Endothelial cell (in vitro differentiated cells): Measurements from ENCODE around the gene MSANTD1. TPM values are rescaled to one million over a fixed set of nuclear protein-coding genes. Genes with fewer than 3 reads are reported as not detected.

Experiments
- DNase-seq: peaks from one replicate; pipeline ENCODE4 v3.0.0; 2021; ENCODE audit warnings: low spot score
- H3K27ac Mint-ChIP-seq: one replicate; pipeline ENCODE4 v1.8.0; 2021; ENCODE audit warnings: mixed read lengths, inconsistent platforms; ENCODE audit not compliant: unreplicated experiment
- H3K27me3 Mint-ChIP-seq: one replicate; pipeline ENCODE4 v1.8.0; 2021; ENCODE audit warnings: mild to moderate bottlenecking, moderate library complexity, mixed read lengths, inconsistent platforms; ENCODE audit not compliant: unreplicated experiment
- H3K36me3 Mint-ChIP-seq: one replicate; pipeline ENCODE4 v1.8.0; 2021; ENCODE audit warnings: mild to moderate bottlenecking, low read depth, mixed read lengths, inconsistent platforms; ENCODE audit not compliant: unreplicated experiment
- H3K4me1 Mint-ChIP-seq: one replicate; pipeline ENCODE4 v1.8.0; 2021; ENCODE audit warnings: mild to moderate bottlenecking, mixed read lengths, inconsistent platforms; ENCODE audit not compliant: unreplicated experiment
- H3K4me3 Mint-ChIP-seq: one replicate; pipeline ENCODE4 v1.8.0; 2021; ENCODE audit warnings: mild to moderate bottlenecking, mixed read lengths, inconsistent platforms; ENCODE audit not compliant: unreplicated experiment
- H3K9me3 Mint-ChIP-seq: one replicate; pipeline ENCODE4 v1.8.0; 2021; ENCODE audit warnings: mixed read lengths, inconsistent platforms; ENCODE audit not compliant: unreplicated experiment
- CTCF ChIP-seq: fragments of 200-600 bp; sonication (generic); IDR thresholded peaks from one replicate; pipeline ENCODE4 v1.5.0; 2021; ENCODE audit warnings: antibody characterized with exemption; ENCODE audit not compliant: unreplicated experiment
- total RNA-seq: library from RNA; stranded (reverse); fragmentation: NEBNext Ultra II Directional; extraction: Animal tissue kit (Norgen Biotek cat#: 25700); gene quantifications from one replicate; pipeline ENCODE4 v1.2.1, GENCODE V29; 2021; ENCODE audit not compliant: unreplicated experiment

MSANTD1 gene
- total RNA-seq, 1 donor from 2014 or later, result 0.97 TPM

- Mint-ChIP-seq H3K27ac (no peak overlapping the region), H3K9me3 (no peaks in the 10 kb centered on the region), H3K4me1 (no peaks in the 10 kb centered on the region), H3K27me3 (peaks cover 1% of the 10 kb centered on the region), H3K36me3 (no peaks in the 10 kb centered on the region), H3K4me3 (no peak overlapping the region)
- no peak for DNase-seq
- no peak for TF ChIP-seq CTCF
These were observed 1.5 kb downstream of the MSANTD1 start for GRCh38 chr4:3250438-3250955.

- Mint-ChIP-seq H3K27me3 (peaks cover 1% of the 10 kb centered on the region), H3K4me1 (no peaks in the 10 kb centered on the region), H3K9me3 (no peaks in the 10 kb centered on the region), H3K4me3 (no peak overlapping the region), H3K27ac (no peak overlapping the region), H3K36me3 (no peaks in the 10 kb centered on the region)
- no peak for TF ChIP-seq CTCF
- DNase-seq, result no peak
These were observed 2.2 kb downstream of the MSANTD1 start for GRCh38 chr4:3250956-3251690.

- H3K36me3 Mint-ChIP-seq, result no peaks in the 10 kb centered on the region
- no peaks in the 10 kb centered on the region for H3K4me1 Mint-ChIP-seq
- H3K9me3 Mint-ChIP-seq, result no peaks in the 10 kb centered on the region
- no peak overlapping the region for H3K4me3 Mint-ChIP-seq
- no peak for TF ChIP-seq CTCF
- DNase-seq, result no peak
- no peak overlapping the region for H3K27ac Mint-ChIP-seq
- peaks cover 1% of the 10 kb centered on the region for H3K27me3 Mint-ChIP-seq
These were observed 2.9 kb downstream of the MSANTD1 start for GRCh38 chr4:3251691-3252479.

- Mint-ChIP-seq H3K27me3 (peaks cover 1% of the 10 kb centered on the region), H3K4me3 (no peak overlapping the region), H3K27ac (no peak overlapping the region), H3K9me3 (no peaks in the 10 kb centered on the region), H3K4me1 (no peaks in the 10 kb centered on the region), H3K36me3 (no peaks in the 10 kb centered on the region)
- no peak for DNase-seq
- no peak for TF ChIP-seq CTCF
These were observed 3.5 kb downstream of the MSANTD1 start for GRCh38 chr4:3252480-3252828.
